GM12878 (cell line): ENCODE data around the gene CDC123. TPM values are rescaled to one million over a fixed set of nuclear protein-coding genes. Genes with fewer than 3 reads are reported as not detected.

Experiments used
- ATAC-seq: fragments of 200-7000 bp; cut with Tn5 transposase; 3 replicates; pipeline ENCODE4 v1.9.1; 2020; ENCODE audit warnings: mild to moderate bottlenecking, moderate library complexity
- BruUV-seq: library from RNA; stranded (reverse); fragments of 400-500 nt; replicated peaks from 2 replicates; lab custom pipeline; 2021; lab: Mats Ljungman, UMichigan
- CTCF ChIA-PET: fragments of 300-600 bp; sonication (Branson Sonifier 250); formaldehyde crosslinking; extraction: SDS; loops from one replicate; lab custom pipeline; 2021; ENCODE audit warnings: inconsistent platforms; lab: Yijun Ruan, JAX
- POLR2A ChIA-PET: fragments of 350-600 bp; formaldehyde crosslinking; extraction: SDS; loops from one replicate; lab custom pipeline; 2021; ENCODE audit warnings: inconsistent platforms; lab: Charles Lee
- RAD21 ChIA-PET: fragments of 300-600 bp; sonication (Branson Sonifier 250); formaldehyde crosslinking; loops from one replicate; lab custom pipeline; 2023; ENCODE audit warnings: antibody characterized with exemption; ENCODE audit not compliant: unreplicated experiment; lab: Charles Lee
- SMC1A ChIA-PET: fragments of 300-600 bp; sonication (Branson Sonifier 250); formaldehyde crosslinking; loops from one replicate; lab custom pipeline; 2023; ENCODE audit not compliant: unreplicated experiment, uncharacterized antibody; lab: Charles Lee
- DNase-seq: peaks from one replicate; pipeline ENCODE4 v3.0.0-alpha.2; 2011; ENCODE audit warnings: low read depth, low spot score
- FAIRE-seq: peaks from 3 replicates; lab custom pipeline; 2011; peaks lifted over from hg19 to GRCh38; lab: Jason Lieb, UNC
- H2AFZ ChIP-seq: 2 replicates; pipeline ENCODE4 v1.6.0; 2011; ENCODE audit warnings: low read depth, low read length, control low read depth; ENCODE audit not compliant: control insufficient read depth
- H3K27ac ChIP-seq: 2 replicates; pipeline ENCODE4 v1.5.1; 2011; ENCODE audit warnings: control low read depth; ENCODE audit not compliant: control insufficient read depth, insufficient read depth
- H3K27me3 ChIP-seq, 2 experiments: replicated peaks in 1 of 2; 2 replicates each; pipeline versions ENCODE4 v1.6.0 to v1.6.1; 2011; ENCODE audit warnings: low read length in 1 of 2; ENCODE audit not compliant: control insufficient read depth in 2 of 2, insufficient read depth in 2 of 2
- H3K36me3 ChIP-seq, 2 experiments: 2 replicates each; pipeline ENCODE4 v1.5.1; 2011; ENCODE audit warnings: low read length in 1 of 2; ENCODE audit not compliant: control insufficient read depth in 2 of 2, insufficient read depth in 2 of 2
- H3K4me1 ChIP-seq: 2 replicates; pipeline ENCODE4 v1.6.1; 2011; ENCODE audit warnings: mild to moderate bottlenecking, low read length, moderate library complexity, mixed read lengths; ENCODE audit not compliant: control insufficient read depth, insufficient read depth
- H3K4me2 ChIP-seq: 2 replicates; pipeline ENCODE4 v1.6.0; 2011; ENCODE audit warnings: control low read depth; ENCODE audit not compliant: control insufficient read depth, insufficient read depth
- H3K4me3 ChIP-seq: fragments of 200-600 bp; sonication (generic); 2 replicates; pipeline ENCODE4 v1.5.1; 2016
- H3K79me2 ChIP-seq: 2 replicates; pipeline ENCODE4 v1.6.0; 2011; ENCODE audit warnings: low read length; ENCODE audit not compliant: control insufficient read depth, insufficient read depth
- H3K9ac ChIP-seq: 2 replicates; pipeline ENCODE4 v1.8.0; 2011; ENCODE audit warnings: low read length, control low read depth, mixed read lengths; ENCODE audit not compliant: control insufficient read depth, insufficient read depth
- H3K9me3 ChIP-seq: replicated peaks from 3 replicates; pipeline ENCODE4 v1.5.1; 2011; ENCODE audit warnings: mild to moderate bottlenecking, low read length; ENCODE audit not compliant: control insufficient read depth, insufficient read depth
- H4K20me1 ChIP-seq: 2 replicates; pipeline ENCODE4 v1.6.0; 2011; ENCODE audit not compliant: control insufficient read depth, insufficient read depth
- BCL11A ChIP-seq: IDR thresholded peaks from 2 replicates; pipeline ENCODE4 v1.6.1; 2011; ENCODE audit warnings: low read depth, low read length
- BMI1 ChIP-seq: fragments of 450-650 bp; IDR thresholded peaks from 2 replicates; pipeline ENCODE4 v1.6.1; 2016; ENCODE audit warnings: mild to moderate bottlenecking, moderate library complexity, borderline replicate concordance
- BRCA1 ChIP-seq: IDR thresholded peaks from 2 replicates; pipeline ENCODE4 v1.6.1; 2011; ENCODE audit warnings: low read depth, low read length, improper control_type of control experiment
- EGR1 ChIP-seq, 2 experiments: IDR thresholded peaks; 1 replicate in 1 of 2; 2 replicates in 1 of 2; pipeline ENCODE4 v1.6.1; 2011 to 2012; ENCODE audit warnings: low read depth in 2 of 2, low read length in 2 of 2, borderline replicate concordance in 1 of 2, mild to moderate bottlenecking in 1 of 2, moderate library complexity in 1 of 2
- EZH2 ChIP-seq: IDR thresholded peaks from 2 replicates; pipeline ENCODE4 v1.6.1; 2012; ENCODE audit warnings: low read depth, mild to moderate bottlenecking, control low read depth, inconsistent platforms, low read length, borderline replicate concordance; ENCODE audit not compliant: control insufficient read depth
- GATAD2B ChIP-seq: fragments of 450-650 bp; conservative IDR thresholded peaks from 2 replicates; pipeline ENCODE4 v1.6.1; 2017; ENCODE audit warnings: low read depth, mild to moderate bottlenecking, moderate library complexity
- MEF2B ChIP-seq: fragments of 450-650 bp; IDR thresholded peaks from 2 replicates; pipeline ENCODE4 v1.6.1; 2018; ENCODE audit warnings: mild to moderate bottlenecking, moderate library complexity; ENCODE audit not compliant: partially characterized antibody, poor library complexity, severe bottlenecking
- POLR2AphosphoS2 ChIP-seq: IDR thresholded peaks from 2 replicates; pipeline ENCODE4 v1.6.1; 2011; ENCODE audit warnings: low read depth, mild to moderate bottlenecking, low read length, improper control_type of control experiment, moderate library complexity
- SMARCA5 ChIP-seq: fragments of 450-650 bp; IDR thresholded peaks from 2 replicates; pipeline ENCODE4 v1.6.1; 2017; ENCODE audit warnings: mild to moderate bottlenecking
- SRF ChIP-seq, 2 experiments: IDR thresholded peaks; 2 replicates each; pipeline ENCODE4 v1.6.1; 2011; ENCODE audit warnings: low read depth in 2 of 2, low read length in 2 of 2, mild to moderate bottlenecking in 1 of 2, moderate library complexity in 1 of 2
- TAF1 ChIP-seq: IDR thresholded peaks from 2 replicates; pipeline ENCODE4 v1.6.1; 2011; ENCODE audit warnings: mild to moderate bottlenecking, low read depth, low read length, borderline replicate concordance
- TCF7 ChIP-seq: IDR thresholded peaks from 2 replicates; pipeline ENCODE4 v1.6.1; 2014; ENCODE audit warnings: antibody characterized with exemption, borderline replicate concordance
- ZSCAN29 ChIP-seq: fragments of 450-650 bp; IDR thresholded peaks from 2 replicates; pipeline ENCODE4 v1.6.1; 2017; ENCODE audit warnings: mild to moderate bottlenecking, moderate library complexity
- WGBS: methylation state at CpG from one replicate; pipeline ENCODE4 v1.1.6; 2016; ENCODE audit warnings: low lambda C conversion rate; ENCODE audit not compliant: insufficient replicate concordance, insufficient coverage; ENCODE audit errors: missing lambda C conversion rate; 5-methylcytosine and 5-hydroxymethylcytosine counted together
- in situ Hi-C: fragments of 300-500 bp; cut with MboI; formaldehyde crosslinking; loops from 9 replicates; pipeline ENCODE4 v1.14.3; 2018; ENCODE audit warnings: mixed read lengths
- intact Hi-C: fragments of 100-400 bp; cut with micrococcal nuclease; formaldehyde crosslinking; loops from one replicate; pipeline ENCODE4 v1.14.2; 2022; ENCODE audit not compliant: unreplicated experiment
- polyA plus RNA-seq, 11 experiments: library from polyadenylated mRNA; depleted of rRNA in 4 of 11; unstranded in 6 of 11; stranded (reverse) in 5 of 11; fragments of >200 nt; fragmentation: Nextera tagmentation in 4 of 11; fragmentation: Illumina TruSeq in 1 of 11; extraction: Ambion mirVana in 4 of 11; extraction: Trizol in 1 of 11; gene quantifications; 1 replicate in 1 of 11; 2 replicates in 10 of 11; pipeline versions ENCODE4 v1.2.1 to v1.2.3, GENCODE V29; 2011 to 2016; ENCODE audit warnings: inconsistent platforms in 2 of 11, missing spikeins in 2 of 11, low read depth in 1 of 11
- total RNA-seq, 4 experiments: library from RNA; depleted of rRNA in 3 of 4; stranded (reverse); fragments of >200 nt in 3 of 4; fragmentation: Illumina TruSeq in 1 of 4; extraction: Trizol in 1 of 4; gene quantifications; 2 replicates each; pipeline versions ENCODE4 v1.2.1 to v1.2.3, GENCODE V29; 2013 to 2021
- TF ChIP-seq, protein P1 (sequence below): IDR thresholded peaks from 2 replicates; pipeline ENCODE4 v1.6.1; 2011; ENCODE audit warnings: low read depth, low read length, improper control_type of control experiment, borderline replicate concordance
- TF ChIP-seq, protein P2 (sequence below): fragments of 450-650 bp; formaldehyde crosslinking; IDR thresholded peaks from 2 replicates; pipeline ENCODE4 v1.4.0; 2022; ENCODE audit warnings: mild to moderate bottlenecking, moderate library complexity
- TF ChIP-seq, protein P3 (sequence below): fragments of 450-650 bp; IDR thresholded peaks from 2 replicates; pipeline ENCODE4 v1.6.1; 2018; ENCODE audit warnings: borderline replicate concordance, mild to moderate bottlenecking; ENCODE audit not compliant: partially characterized antibody

Gene CDC123
- total and polyA plus RNA-seq, 10 of the 15 experiments (the other 5 are each of a cell fraction or from before 2014, with no cell fraction given), result 128 to 360 (median 209) TPM

DNA sequence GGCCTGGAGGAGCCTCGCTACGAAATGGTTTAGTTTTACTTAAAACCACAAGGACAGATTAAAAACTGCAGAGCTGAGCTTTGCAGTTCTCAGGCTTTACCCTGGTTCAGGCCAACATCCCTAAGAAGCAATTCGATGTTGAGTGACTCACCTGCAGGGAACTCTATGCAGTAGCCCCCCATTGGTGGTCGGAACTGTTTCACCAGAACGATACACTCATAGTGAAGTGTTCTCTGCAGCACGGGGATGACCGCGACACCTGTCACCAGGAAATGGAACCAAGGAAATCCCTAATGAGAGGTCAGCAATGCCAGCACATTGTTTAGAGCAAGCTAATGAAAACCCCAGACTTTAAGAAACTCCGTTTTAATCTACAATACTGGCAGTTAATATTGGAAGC, 18.3 kb upstream of the CDC123 start (continued):
- TF ChIP-seq, protein P1, sequence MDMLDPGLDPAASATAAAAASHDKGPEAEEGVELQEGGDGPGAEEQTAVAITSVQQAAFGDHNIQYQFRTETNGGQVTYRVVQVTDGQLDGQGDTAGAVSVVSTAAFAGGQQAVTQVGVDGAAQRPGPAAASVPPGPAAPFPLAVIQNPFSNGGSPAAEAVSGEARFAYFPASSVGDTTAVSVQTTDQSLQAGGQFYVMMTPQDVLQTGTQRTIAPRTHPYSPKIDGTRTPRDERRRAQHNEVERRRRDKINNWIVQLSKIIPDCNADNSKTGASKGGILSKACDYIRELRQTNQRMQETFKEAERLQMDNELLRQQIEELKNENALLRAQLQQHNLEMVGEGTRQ, result no peak
- TF ChIP-seq SRF (IDR thresholded peaks at IDR 0.05; ENCODE audit: low read depth in 2 of 2, low read length in 2 of 2), result no peak

DNA sequence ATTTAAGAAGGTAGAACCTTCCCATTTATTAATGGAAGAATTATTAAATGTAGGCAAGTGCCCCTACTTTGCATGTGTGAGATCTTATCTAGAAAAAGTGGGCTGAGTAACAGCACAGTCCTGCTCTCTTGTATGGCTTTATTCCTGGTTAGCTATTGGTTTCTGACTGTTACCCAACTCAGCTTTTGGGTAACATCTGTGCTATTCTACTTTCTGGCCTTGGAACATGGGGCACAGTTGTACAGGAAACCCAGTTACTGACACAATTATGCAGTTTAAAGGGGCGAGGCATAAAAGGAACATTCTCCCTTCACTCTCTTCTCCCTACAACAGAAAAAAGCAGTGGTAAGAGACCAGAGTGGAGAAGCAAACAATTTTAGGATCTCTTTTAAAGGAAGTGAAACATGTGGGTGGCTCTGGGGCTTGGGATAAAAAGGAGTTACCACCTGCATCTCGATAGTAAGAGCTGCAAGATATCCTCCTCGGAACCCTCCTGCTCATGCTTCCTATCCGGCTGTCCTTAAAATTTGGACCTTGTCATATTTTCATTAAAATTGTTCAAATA, 16.3 kb upstream of the CDC123 start:
- Histone ChIP-seq H3K9ac (no peak overlapping the region), H2AFZ (no peak overlapping the region), H3K4me3 (no peak overlapping the region), H3K79me2 (no peaks in the 10 kb centered on the region), H3K4me2 (no peak overlapping the region), H4K20me1 (no peaks in the 10 kb centered on the region), H3K36me3 (peaks cover 3 to 16% of the 10 kb centered on the region in 2 experiments), H3K9me3 (no peaks in the 10 kb centered on the region), H3K4me1 (no peaks in the 10 kb centered on the region), H3K27ac (no peak overlapping the region), H3K27me3 (no peaks in the 10 kb centered on the region)
- ChIA-PET SMC1A (interaction anchor here (0.6 to 1.0 kb wide), 5 partner anchors 13 to 154 kb away, joined by 3 read pairs; no protein-coding TSS in a partner anchor), POLR2A (interaction anchor here (1.0 to 1.6 kb wide), 2 partner anchors 13 to 39 kb away, joined by 3 read pairs; no protein-coding TSS in a partner anchor), RAD21 (interaction anchor here (1.1 kb wide), 1 partner anchor 476 kb away, joined by 3 read pairs; no protein-coding TSS in a partner anchor), CTCF (interaction anchor here (0.5 kb wide), 1 partner anchor 35 kb away, joined by 3 read pairs; no protein-coding TSS in a partner anchor)
- FAIRE-seq (no peak), DNase-seq (no peak), ATAC-seq (no peak)
- BruUV-seq, result no TSS peak
- intact Hi-C loops (no loop called here), in situ Hi-C loops (no loop called here)
- 83% methylated on average over 4 of the region's 4 CpGs for WGBS
- no peak for TF ChIP-seq EGR1 (IDR thresholded peaks at IDR 0.05; ENCODE audit: borderline replicate concordance in 1 of 2, low read depth in 2 of 2, low read length in 2 of 2)
- TF ChIP-seq BRCA1, result no peak
- TF ChIP-seq ZSCAN29, result no peak
- TF ChIP-seq MEF2B, result no peak
- TF ChIP-seq TCF7, result no peak
- no peak for TF ChIP-seq POLR2AphosphoS2
- no peak for TF ChIP-seq TAF1
- no peak for TF ChIP-seq BCL11A
- TF ChIP-seq, protein P2, sequence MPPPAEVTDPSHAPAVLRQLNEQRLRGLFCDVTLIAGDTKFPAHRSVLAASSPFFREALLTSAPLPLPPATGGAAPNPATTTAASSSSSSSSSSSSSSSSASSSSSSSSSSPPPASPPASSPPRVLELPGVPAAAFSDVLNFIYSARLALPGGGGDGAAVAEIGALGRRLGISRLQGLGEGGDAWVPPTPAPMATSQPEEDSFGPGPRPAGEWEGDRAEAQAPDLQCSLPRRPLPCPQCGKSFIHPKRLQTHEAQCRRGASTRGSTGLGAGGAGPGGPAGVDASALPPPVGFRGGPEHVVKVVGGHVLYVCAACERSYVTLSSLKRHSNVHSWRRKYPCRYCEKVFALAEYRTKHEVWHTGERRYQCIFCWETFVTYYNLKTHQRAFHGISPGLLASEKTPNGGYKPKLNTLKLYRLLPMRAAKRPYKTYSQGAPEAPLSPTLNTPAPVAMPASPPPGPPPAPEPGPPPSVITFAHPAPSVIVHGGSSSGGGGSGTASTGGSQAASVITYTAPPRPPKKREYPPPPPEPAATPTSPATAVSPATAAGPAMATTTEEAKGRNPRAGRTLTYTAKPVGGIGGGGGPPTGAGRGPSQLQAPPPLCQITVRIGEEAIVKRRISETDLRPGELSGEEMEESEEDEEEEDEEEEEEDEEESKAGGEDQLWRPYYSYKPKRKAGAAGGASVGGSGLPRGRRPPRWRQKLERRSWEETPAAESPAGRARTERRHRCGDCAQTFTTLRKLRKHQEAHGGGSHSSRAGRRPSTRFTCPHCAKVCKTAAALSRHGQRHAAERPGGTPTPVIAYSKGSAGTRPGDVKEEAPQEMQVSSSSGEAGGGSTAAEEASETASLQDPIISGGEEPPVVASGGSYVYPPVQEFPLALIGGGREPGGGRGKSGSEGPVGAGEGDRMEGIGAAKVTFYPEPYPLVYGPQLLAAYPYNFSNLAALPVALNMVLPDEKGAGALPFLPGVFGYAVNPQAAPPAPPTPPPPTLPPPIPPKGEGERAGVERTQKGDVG (CRISPR knock-in tag), result no peak
- TF ChIP-seq EZH2, result no peak
- TF ChIP-seq SMARCA5, result no peak
- TF ChIP-seq BMI1, result no peak
- TF ChIP-seq, protein P3, sequence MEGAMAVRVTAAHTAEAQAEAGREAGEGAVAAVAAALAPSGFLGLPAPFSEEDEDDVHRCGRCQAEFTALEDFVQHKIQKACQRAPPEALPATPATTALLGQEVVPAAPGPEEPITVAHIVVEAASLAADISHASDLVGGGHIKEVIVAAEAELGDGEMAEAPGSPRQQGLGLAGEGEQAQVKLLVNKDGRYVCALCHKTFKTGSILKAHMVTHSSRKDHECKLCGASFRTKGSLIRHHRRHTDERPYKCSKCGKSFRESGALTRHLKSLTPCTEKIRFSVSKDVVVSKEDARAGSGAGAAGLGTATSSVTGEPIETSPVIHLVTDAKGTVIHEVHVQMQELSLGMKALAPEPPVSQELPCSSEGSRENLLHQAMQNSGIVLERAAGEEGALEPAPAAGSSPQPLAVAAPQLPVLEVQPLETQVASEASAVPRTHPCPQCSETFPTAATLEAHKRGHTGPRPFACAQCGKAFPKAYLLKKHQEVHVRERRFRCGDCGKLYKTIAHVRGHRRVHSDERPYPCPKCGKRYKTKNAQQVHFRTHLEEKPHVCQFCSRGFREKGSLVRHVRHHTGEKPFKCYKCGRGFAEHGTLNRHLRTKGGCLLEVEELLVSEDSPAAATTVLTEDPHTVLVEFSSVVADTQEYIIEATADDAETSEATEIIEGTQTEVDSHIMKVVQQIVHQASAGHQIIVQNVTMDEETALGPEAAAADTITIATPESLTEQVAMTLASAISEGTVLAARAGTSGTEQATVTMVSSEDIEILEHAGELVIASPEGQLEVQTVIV, result no peak
- TF ChIP-seq GATAD2B, result no peak
